NCI-H2227 treated with DMSO at 0.1 percent for 48 hours (cell line): ENCODE results near the gene PRSS38.

Source experiments
- DNase-seq: peaks from one replicate; lab custom pipeline; 2025; lab: John Stamatoyannopoulos, UW

Gene PRSS38

GRCh38 chr1:227815468-227816409 is at the start of gene PRSS38:
TSS of gene PRSS38 (plus strand) at chr1:227815675. CDS start at chr1:227815717, 42 bp downstream.
- DNase-seq, result no peak

GRCh38 chr1:227766015-227766634 is 49.4 kb upstream of the PRSS38 start:
- no peak for DNase-seq

DNA sequence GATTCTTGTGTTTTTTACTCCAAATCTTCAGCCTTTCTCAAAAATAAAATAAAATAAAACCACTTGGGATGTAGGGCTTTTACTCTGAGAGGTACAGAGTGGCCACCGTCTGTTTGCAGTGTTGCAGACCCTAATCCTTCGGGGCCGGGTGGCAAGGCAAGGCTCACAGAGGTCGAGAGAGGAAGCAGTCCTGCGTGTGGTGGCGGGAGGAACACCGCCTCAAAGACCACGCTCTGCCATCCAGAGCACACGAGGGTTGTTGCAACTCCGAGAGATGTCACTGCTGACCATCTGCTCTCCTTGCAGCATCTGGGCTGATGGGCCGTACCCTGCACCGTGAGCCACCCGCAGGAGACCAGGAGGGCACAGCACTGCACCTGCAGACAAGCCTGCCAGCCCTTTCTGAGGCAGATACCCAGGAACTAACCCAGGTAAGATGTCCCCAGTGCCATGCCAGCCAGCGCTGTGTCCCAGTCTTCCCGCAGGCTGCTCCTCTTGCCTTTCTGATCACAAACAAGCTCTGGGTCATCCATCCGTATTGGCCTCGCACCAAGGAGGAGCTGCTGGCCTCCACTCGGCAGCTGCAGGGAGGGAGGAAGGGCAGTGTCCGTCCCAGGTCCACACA is 48.7 kb upstream of the PRSS38 start:
- DNase-seq, result no peak

DNA sequence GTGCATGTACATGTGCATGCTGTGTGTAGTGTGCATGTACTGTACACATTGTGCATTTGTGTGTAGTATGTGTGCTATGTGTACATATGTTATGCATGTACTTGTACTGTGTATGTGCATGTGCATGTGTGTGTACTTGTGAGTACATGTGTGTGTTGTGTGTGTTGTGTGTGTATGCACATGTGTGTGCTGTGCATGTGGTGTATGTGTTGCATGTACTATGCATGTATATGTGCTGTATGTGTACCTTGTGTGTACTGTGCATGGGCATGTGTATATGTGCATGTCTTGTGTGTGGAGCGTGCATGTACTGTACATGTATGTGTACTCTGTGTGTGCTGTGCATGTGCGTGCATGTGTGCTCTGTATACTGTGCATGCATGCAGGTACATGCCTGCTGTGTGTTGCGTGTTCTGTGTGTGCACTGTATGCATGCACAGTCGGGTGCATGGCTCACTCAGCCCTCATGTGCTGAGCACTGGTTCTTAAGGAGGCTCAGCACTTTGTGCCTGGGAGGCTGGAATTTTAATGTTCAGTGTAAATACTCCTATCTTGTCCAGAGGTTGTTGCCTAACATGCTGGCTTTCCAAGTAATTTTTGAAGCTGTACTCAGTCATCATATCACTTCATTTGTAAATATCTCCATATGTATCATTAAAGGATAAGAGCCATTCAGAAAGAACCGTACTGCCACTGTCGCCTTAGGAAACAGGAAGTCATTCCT is 47.9 kb upstream of the PRSS38 start:
- no peak for DNase-seq

DNA sequence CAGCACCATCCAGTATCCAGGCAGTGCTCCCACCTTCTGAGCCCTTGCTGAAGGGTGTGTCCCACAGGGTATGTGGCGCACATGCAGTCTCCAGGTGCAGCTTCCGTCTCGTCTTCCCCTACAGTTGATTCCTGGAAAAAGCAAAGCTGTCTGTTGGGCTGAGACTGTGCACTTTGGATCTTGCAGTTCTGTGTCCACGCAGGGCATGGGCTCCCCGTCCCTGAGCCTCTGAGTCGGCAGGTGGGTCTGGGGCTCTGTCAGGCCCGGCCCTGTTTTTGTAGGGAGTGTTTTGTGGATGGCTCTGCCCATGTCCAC is 47.4 kb upstream of the PRSS38 start:
- DNase-seq, result no peak

GRCh38 chr1:227768640-227769039 is 46.8 kb upstream of the PRSS38 start:
- DNase-seq, result no peak

- no peak for DNase-seq
Measured at GRCh38 chr1:227769047-227769935, 46.2 kb upstream of the PRSS38 start.

GRCh38 chr1:227769936-227770494 is 45.5 kb upstream of the PRSS38 start:
- no peak for DNase-seq

DNA sequence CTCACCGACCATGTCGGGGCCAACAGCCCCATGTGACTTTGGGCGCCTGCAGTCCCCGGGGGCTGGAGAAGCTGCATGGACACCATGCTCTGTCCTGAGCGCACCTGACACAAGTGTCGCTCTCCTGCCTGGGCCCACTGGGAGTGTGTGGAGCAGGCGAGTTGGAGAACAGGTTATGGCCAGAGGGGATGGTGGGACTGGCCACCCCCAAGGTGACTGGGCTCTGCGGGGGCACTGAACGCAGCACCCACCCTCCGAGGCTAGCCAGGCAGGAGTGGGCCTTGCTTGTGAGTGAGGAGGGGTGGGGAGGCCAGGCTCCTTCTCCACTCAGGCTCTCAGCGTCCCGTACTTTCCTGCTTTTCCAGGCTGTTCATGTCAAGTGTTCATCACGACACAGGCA is 44.7 kb upstream of the PRSS38 start:
- no peak for DNase-seq

DNA sequence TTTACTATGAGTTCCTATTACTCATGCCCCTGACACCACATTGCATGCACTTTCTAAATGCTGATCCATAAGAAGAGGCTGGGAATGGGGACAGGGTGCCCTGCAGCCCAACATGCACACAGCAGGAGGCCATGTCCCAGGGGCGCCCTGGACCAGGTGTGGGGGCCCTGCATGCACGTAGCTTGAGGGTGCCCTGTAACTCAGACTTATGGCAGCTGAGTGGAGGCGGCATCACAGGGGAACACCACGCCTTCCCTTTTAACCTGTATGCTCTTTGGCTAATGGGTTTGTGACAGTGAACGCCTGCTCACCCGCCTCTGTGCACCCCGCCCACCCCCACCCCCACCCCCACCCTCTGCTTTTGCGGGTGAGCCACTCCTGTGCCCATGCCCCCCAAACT is 44.1 kb upstream of the PRSS38 start:
- DNase-seq, result no peak

DNA sequence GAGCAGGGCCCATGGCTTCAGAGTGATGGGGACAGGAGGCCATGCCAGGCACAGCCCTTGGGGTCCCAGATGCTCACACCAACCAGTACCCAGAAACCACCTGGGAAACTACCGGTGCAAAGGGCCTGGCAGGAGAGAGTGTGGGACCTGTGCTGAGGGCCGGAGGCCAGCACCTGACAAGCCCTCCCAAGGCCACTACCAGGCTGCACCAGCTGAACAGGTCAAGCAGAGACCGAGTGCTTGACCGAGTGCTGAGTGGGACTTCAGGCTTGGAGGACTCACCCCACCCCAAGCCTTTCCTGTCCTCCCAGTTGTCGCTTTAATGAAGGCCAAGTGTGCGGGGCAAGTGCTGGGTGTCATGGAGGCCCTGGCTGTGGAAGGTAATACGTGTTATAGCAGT is 43.7 kb upstream of the PRSS38 start:
- no peak for DNase-seq

DNA sequence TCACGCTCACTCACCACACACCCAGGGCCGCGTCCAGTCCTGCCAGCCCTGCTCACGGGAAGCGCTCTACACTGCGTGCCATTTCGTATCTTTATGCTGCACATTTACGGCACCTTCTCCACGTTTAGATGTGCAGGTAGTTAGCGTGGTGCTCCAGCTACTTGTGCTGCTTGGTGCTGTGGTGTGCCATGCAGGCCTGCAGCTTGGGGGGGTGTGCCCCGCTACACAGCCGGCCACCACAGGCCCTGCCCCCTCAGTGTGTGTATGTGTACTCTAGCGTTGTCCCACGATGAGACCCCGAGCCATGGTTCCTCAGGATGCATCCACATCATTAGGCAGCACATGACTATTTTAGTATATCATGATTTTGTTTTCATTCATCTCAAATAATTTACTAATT is 41.9 kb upstream of the PRSS38 start:
- no peak for DNase-seq

- DNase-seq, result no peak
Measured at GRCh38 chr1:227774051-227774731, 41.3 kb upstream of the PRSS38 start.

DNA sequence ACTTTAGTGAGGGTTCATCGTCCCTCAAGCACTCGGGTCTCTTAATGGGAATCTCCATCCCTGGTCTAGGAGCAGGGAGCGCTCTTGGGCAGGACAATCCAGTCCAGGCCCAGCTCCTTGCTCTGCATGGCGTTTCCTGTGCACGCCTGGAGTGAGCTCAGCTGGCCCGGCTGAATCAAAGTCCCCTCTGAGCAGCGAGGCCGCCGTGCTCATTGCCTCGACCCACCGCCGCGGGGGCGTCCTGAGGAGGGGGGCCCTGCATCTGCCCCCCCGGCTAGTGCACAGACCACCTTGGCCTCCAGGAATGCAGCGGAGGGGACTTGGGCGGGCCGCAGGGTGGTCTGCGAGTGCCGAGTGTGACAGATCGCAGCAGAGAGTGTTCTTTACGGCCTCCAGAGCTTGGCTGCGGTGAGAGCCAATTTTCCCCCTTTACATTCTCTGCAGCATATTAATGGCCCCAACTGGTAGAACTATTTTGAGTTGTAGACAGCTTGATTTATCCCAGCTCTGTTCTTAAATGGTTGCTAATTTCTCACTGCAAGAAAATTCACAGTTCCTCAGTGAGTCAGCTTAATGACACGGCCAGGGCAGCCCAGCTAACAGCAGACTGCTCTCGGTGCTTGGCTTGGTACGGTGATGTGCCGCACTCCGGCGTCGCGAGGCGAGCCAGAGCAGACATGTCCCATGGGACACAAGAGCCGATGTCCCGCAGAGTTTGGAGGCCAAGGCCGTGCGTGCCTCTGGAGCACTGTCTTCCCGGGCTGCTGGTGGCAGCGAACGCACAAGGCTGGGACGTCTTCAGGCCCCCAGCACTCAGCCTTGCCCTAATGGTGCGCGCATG is 40.4 kb upstream of the PRSS38 start:
- no peak for DNase-seq

GRCh38 chr1:227775841-227776240 is 39.6 kb upstream of the PRSS38 start:
- DNase-seq, result no peak

DNA sequence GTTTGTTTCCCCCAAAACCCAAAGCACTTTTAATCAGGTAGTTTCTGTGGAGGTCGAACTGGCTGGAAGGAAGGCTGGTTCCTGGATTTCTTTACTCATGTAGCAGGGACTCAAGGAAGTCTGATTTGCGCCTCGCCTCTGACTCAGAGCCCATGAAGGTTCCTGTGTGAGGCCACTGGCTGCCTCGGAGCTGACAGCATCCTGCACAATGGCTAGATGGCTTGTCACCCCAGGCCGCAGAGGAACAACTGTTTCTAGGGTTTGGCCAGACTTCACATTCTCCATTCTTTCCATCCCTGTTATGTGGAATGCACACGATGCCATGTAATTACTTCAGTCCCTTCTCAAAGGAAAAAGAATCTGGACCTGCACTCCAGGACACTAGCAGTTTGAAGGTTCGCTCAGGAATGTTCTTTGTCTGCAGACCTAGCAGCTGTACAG is 39.1 kb upstream of the PRSS38 start:
- DNase-seq, result no peak

DNA sequence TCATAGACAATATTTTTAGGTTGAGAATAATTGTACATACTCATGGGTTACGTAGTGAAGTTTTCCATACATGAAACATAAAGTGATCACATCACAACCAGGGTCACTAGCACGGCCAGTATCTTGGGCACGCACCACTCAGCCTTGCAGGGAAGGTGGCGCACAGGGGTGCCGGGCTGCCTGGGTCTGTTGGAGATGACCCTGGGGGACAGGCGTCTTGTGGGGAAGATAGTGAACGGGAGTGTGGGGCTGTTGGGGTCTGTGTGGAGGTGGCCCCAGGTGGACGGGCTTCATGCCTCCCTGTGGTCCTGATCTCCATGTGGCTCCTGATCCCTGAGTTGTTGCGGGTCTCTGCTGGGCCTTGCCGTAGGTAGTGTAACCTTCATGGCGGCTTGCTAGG is 38.3 kb upstream of the PRSS38 start:
- no peak for DNase-seq

GRCh38 chr1:227777646-227778045 is 37.8 kb upstream of the PRSS38 start:
- no peak for DNase-seq

GRCh38 chr1:227778401-227778947 is 37.0 kb upstream of the PRSS38 start:
- DNase-seq, result no peak
